ENCODE measurements around the gene SGMS1.

The SGMS1 gene

GRCh38 chr10:50334273-50334672 is 289.5 kb downstream of the SGMS1 start:
- DNase-seq (ENCODE audit: low read depth) = no peak

DNA sequence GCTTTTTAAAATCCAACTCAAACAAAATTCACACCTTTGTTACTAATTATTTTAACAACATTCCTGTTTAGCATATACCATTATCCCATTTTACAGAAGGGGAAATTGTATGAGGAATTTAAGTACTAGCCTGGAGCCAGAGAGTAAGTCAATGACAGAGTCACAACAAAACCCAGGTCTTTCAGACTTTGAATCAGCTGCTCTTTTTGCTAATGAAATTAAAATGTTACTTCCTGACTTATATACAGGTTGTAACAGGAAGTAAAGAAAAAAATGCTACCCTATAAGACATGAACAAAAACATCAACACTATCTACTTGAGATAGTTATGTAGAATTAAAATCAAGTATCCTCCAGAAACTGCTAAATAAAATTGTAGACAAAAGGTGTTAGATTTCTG is 289.9 kb downstream of the SGMS1 start:
- DNase-seq (ENCODE audit: low read depth) = no peak

DNA sequence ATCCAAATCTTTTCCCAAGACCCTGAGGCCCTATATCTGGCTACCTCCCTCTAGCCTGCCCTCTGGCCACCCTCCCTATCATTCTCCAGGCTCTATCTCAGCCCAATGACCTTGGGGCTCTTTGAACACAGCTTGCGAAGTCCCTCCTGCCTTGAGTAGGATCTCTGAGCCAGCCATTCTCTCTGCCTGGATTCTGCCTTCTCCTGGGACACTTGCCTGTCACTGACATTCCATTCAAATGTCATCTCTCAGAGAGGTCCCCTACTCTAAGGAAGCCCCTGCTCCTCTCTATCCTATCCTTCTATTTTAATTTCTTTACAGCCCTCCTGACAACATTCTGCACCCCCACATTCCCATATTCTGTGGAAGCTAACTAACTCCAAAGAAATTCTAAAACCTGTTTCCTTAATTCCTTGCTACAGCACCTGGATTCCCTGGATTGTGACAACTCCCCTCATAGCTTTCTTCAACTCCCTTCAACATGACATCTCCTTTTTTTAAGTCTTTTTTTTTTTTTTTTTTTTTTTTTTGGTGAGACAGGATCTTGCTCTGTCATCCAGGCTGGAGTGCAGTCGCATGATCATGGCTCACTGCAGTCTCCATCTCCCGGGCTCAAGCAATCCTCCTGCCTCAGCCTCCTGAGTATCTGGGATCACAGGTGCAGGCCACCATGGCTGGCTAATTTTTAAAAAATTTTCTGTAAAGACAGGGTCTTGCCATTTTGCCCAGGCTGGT is 291.5 kb downstream of the SGMS1 start:
- DNase-seq (ENCODE audit: low read depth) = no peak

GRCh38 chr10:50331486-50331885 is 292.3 kb downstream of the SGMS1 start:
- no peak for DNase-seq (ENCODE audit: low read depth)

GRCh38 chr10:50326757-50327701 is 296.7 kb downstream of the SGMS1 start:
- DNase-seq (ENCODE audit: low read depth) = peak; percentile 89

DNA sequence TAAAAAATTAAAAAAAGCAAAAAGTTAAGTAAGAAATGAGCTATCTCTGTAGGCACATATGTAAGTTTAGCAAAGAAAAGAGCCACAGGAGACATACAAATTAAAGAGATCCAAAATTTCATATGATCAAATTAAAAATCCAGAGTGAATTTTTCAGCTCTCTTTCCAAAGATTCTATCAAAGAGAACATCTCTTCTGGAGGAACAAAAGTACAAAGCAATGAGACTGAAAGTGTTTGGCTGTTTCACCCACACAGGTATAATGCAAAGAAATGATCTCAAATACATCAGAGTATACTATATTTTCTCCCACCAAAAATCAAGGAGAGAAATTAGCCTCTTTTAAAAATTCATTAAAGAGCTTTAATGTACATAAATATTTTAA is 297.6 kb downstream of the SGMS1 start:
- no peak for DNase-seq (ENCODE audit: low read depth)

DNA sequence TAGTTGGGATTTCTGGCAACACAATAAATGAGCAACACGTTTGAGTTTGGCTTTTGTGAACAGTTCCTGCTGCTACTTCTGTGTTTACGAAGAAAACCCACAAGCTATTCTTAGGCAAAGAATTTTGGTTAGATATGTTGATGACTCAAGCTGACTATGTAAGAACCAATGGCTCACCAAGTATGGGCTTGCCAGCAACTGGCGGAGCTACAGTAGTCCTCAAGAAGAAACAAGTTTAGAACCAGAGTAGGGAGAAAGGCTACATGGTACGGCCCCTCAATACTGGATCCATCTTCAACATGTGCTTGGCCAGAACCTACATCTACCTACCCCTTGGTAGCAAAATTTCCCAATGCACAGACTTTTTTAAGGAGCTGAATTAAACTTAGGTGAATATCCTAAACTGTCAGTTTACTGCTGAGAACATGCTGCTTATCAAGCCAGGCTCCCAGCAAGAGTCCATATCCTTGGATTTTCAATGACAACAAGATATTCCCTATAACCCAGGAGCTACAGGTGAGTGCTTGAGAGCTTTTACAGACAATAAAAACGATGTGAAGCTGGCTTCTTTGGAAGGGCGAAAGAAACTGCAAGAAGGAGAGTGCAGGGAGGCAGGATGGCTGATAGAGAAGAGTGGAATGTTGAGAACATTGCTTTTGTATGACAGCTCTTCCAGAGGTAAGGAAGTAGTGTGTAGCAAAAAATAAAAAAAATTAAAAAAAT is 298.1 kb downstream of the SGMS1 start:
- peak; percentile 92 for DNase-seq (ENCODE audit: low read depth)

GRCh38 chr10:50324680-50325393 is 298.9 kb downstream of the SGMS1 start:
- DNase-seq (ENCODE audit: low read depth) = no peak

DNA sequence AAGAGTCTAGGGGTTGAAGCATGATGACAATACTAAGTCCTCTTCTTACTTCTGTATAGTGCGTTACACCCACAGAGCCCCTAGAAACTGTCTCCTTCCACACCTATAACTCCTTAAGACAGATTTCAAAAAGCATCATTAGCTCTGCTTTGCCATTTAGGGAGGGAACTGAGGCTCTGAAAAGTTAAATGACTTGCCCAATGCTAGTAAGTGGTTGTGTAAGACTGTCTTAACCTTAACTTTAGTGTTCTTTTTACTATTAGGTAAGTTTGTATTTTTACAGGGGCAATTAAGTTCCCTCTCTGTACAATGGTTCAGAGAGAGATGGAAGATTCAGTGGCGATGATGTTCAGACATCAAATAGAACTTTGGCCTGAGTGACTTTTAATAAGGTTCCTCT is 299.7 kb downstream of the SGMS1 start:
- no peak for DNase-seq (ENCODE audit: low read depth)

- DNase-seq (ENCODE audit: low read depth) = peak; percentile 65
Observed at GRCh38 chr10:50322077-50322476, 301.7 kb downstream of the SGMS1 start.

DNA sequence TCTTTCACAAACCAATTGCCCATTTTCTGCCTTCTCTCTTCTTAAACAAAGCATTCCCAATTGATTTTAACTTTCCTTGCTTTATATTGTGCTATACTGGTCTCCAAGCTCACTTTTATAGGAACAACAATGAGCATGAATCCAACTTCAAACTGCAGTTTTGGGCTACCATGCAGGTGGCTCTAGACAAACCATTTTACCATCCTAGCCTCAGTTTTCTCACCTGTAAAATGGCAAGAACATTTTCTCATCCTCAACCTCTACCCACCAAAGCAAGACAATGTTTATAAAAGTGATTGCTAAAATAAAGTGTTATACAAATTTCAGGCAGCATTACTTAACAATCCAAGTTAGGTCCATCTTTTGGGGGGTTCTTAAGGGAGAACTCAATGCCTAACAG is 305.6 kb downstream of the SGMS1 start:
- no peak for DNase-seq (ENCODE audit: low read depth)

DNA sequence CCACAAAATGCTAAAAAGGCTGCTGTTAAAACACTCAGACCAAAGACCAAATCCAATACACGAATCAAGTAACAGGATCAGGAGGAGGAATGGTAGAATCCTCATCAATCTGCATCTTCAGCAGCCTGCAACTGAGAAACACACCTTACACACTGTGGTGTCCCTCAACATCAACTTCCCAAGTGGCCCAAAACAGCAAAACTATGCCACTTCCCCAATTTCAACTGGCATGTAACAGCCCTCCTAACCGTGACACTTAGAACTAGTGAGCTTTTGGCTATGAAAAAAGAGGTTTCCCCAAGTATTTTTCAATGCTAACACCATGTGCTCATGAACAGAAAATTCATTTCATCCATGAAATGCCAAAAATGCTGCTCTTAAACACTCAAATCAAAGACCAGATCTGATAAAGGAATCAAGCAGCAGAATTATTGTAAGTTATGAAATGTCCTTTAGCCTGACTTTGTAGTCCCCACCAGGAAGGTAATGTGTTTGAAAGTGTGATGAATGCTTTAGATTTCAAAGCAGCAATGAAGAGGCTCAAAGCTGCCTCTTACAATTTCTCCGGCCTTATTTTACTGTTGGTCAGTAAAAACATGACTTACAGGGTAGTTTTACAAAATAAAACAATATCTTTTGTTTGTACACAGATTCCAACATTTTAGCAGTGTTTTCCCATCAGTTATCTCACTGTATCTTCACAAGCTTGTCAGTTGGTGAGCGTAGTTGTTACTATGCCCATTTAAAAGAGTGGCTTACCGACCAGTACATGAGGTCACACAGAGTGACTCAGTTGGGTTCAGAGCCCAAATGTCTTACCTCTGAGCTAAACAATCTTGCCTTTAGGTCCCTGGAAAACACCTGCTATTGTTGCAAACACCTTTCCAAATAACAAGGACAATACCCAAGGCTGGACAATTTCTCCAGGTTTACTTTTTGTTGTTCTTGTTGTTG is 306.8 kb downstream of the SGMS1 start:
- DNase-seq (ENCODE audit: low read depth) = no peak

DNA sequence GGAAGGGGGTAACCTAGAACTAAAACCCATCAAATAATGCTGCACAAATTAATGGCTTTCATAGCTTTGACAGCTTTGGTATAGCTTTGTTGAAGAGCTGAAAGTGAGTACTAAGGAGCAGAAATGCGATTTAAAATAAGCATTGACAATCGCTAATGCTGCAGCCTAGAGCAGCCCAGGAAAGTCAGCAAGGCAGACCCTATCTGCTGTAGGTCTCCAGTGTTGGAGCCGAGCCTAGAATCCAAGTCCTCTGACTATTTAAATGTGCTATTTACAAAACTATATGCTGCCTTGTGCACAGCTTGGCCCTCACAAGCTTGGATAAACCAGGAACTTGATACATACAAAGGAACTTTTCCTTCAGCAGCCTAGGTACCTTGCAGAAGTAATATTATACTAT is 307.6 kb downstream of the SGMS1 start:
- DNase-seq (ENCODE audit: low read depth) = no peak

DNA sequence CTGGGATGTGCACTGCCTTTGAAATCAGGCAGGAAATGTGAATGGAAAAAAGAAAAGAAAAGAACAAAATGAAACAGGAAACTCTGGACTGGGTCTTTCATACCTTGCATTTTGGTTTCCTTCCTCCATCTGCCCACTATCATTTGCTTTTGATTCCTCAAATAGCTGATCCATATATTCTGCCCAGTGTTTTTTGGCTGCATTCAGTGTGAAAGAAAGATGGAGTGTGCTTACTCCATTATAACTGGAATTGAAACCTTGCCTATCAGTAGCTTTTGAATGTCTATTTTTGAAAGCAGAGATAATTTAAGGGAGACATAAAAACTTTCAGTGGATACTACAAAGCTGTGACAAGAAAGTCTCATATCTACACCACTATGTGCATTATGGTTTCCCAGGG is 308.3 kb downstream of the SGMS1 start:
- no peak for DNase-seq (ENCODE audit: low read depth)

DNA sequence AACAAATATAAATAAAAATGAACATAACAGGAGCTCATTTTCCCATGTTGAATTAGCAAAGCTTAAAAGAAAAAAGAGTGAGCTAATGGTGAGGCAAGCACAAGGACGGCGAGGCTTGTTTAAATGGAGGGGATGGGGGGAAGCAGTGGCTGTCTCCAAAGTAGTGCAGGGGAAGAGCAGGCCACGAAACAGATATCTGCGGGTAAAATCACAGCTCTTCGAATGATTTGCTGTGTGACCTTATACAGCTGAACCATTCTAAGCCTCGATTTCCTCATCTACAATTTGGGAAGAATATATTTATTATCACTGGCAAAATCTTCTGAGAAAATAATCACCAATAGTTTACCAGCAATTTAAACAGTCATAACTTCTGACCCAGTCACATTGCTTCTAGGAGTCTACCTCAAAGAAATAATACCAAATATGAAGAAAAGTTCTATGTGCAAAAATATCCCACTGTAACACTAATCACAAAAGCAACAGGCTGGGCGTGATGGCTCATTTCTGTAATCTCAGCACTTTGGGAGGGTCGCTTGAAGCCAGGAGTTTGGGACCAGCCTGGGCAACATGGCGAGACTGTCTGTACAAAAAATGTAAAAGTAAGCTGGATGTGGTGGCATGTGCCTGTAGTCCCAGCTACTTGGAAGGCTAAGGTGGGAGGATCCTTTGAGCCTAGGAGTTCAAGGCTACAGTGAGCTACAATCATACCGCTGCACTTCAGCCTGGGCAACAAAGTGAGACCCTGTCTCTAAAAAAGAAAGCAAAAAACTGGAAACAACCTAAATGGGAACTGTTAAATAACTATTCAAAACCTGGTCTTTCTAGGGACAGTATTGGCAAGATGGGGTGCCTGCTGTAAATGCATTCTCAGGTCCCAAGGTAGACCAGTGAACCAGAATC is 309.3 kb downstream of the SGMS1 start:
- no peak for DNase-seq (ENCODE audit: low read depth)

DNA sequence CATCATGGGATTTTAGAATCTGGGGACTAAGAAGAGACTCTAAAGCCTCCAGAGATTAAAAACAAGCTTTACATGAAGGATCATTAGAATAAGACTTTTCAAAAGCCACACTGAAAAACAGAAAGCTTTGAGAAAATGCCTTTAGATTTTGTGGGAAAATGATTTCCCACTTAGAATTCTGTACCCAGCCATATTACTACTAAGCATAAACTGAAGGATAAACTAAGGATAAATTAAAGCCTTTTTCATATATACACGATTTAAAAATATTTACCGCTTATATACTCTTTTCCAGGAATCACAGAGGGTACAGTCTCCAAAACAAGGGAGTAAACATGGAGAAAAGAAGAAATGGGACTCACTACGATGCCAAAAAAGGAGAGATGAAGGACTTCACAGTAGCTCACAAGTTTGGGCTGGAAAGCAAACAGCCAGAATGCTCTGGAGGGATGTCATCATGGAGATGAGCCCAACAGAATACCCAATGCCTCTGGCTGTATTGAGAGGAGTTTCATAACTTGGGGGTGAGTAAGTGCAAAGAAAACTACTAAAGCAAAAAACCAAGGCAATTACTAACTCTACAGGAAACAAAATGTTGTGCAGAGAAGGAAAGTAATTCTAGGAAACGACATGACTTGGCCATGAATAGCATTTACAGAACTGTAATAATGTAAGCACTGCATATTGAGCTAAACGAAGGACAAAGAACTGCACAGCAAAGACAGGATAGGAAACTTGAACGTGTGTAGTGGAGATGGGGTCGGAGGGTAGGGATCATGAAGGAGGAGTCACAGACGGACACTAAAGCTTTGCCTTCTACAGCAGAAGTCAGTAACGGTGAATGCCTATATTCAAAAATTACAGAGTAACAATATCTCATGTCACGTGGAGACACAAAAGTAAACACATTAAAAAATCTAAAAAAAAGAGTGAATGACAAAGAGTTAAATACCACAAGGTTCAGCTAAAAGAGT is 311.0 kb downstream of the SGMS1 start:
- DNase-seq (ENCODE audit: low read depth) = peak; percentile 69

DNA sequence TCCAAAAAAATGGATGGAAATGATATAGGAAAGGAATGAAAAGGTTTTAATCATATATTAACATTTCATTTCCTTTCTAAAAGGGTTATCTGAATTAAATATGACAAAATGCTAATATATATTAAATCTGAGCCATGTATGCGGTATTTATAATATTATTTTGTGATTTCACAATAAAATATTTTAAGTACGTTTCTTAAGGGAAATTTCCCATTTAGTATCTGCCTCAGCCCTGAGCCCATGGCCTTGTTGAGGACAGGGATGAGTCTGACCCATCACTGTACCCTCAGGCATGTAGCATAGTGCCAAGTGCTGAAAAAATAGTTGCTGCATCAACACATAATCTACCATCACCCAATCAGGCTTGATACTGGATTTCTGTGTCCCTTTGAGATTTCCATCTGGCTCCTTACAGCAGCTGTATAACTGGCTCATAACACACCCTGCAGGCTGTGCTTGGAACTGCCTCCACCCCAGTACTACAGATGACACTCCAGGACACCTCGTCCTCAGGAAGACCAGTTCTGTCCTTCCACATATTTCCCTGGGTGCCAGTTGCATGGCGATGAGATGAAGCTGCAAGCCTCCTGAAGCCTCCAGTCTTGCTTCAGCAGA is 313.1 kb downstream of the SGMS1 start:
- no peak for DNase-seq (ENCODE audit: low read depth)

DNA sequence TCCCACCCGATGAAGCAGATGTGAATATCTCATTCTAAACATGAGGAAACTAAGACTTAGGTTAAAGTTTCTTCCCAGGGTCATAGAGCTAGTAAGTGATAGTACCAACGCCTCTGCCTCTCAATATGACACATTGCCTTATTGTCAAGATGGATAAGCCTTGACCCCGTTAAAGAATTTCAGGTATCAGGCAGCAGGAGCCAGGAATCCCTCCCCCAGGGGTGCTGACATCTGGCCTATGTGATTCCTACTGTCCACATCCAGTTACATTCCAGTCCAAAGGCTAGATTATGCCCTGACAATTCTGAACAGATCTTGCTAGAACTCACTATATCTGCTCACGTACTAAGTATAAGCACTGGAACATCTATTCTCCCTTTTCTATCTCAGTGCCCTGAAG is 314.4 kb downstream of the SGMS1 start:
- no peak for DNase-seq (ENCODE audit: low read depth)
